Measurements from ENCODE around the gene CLPSL2. TPM values are rescaled to one million over a fixed set of nuclear protein-coding genes. Genes with fewer than 3 reads are reported as not detected.

Gene CLPSL2
- total RNA-seq, 1 donor = not detected

DNA sequence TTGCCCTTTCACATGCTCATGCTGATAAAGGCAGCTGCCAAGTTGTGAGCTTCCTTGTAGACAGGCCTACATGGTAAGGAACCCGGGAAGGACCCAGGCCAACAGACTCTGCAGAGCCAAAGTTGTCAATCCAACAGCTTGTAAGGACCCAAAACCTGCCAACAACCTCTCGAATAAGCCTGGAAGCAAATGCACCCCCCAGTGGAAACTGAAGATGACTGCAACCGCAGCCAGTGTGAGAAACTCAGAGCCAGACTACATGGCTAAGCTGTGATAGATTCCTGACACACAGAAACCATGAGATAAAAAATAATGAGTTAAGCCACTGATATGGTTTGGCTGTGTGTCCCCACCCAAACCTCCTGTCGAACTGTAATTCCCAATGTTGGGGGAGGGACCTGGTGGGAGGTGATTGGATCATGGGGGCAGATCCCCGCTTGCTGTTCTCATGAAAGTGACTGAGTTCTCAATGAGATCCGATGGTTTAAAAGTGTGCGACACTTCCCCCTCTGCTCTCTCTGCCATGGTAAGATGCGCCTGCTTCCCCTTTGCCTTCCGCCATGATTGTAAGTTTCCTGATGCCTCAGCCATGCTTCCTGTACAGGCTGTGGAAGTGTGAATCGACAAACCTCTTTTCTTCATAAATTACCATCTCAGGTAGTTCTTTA is 18.8 kb upstream of the CLPSL2 start:
- peak; percentile 32 for DNase-seq (ENCODE audit: low read depth)
- no peak overlapping the region for H3K4me3 ChIP-seq (ENCODE audit: low read depth, low read length)
- TF ChIP-seq, protein P1, sequence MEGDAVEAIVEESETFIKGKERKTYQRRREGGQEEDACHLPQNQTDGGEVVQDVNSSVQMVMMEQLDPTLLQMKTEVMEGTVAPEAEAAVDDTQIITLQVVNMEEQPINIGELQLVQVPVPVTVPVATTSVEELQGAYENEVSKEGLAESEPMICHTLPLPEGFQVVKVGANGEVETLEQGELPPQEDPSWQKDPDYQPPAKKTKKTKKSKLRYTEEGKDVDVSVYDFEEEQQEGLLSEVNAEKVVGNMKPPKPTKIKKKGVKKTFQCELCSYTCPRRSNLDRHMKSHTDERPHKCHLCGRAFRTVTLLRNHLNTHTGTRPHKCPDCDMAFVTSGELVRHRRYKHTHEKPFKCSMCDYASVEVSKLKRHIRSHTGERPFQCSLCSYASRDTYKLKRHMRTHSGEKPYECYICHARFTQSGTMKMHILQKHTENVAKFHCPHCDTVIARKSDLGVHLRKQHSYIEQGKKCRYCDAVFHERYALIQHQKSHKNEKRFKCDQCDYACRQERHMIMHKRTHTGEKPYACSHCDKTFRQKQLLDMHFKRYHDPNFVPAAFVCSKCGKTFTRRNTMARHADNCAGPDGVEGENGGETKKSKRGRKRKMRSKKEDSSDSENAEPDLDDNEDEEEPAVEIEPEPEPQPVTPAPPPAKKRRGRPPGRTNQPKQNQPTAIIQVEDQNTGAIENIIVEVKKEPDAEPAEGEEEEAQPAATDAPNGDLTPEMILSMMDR (IDR thresholded peaks at IDR 0.05; ENCODE audit: insufficient read depth, low read depth, low read length) = peak; percentile 53

DNA sequence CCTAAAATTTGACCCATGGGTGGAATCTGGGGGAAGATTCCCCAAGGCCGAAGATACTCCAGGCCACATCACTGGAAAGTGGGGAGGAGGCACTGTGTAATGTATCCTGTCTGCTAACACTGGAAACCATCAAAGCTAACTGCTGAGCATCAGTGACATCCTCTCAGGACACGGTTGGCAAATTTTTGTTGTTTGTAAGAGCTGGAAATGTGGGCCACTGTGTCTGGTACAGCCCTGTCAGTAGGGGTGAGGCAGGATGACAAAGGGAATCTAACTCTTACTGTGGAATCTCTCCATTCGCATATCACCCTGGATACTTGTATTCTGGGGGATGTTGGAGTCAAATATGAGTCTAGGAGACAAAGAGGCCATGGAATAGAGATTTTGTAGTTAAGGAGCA is 17.0 kb upstream of the CLPSL2 start:
- TF ChIP-seq, protein P1 (IDR thresholded peaks at IDR 0.05; ENCODE audit: insufficient read depth, low read depth, low read length) = no peak
- no peak for DNase-seq (ENCODE audit: low read depth)
- no peak overlapping the region for H3K4me3 ChIP-seq (ENCODE audit: low read depth, low read length)

DNA sequence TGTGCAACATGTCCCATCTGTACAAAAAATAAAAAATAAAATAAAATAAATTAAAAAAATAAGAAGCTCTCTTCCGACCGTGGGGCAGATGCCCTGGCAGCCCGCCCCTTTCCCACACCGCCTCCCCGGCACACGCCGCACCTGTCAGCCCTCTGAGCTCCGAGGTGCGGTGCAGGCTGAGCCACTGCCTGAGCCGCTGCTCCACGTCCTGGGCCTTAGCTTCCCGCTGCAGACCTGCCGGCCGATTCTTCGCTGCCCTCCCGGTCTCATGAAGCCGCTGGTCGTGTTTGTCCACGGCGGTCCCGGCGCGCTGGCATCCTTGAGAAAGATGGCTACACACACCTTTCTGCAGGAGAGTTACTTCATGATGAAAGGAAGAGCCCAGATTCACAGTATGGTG is 10.7 kb upstream of the CLPSL2 start:
- TF ChIP-seq, protein P1 (IDR thresholded peaks at IDR 0.05; ENCODE audit: insufficient read depth, low read depth, low read length) = no peak
- no peak overlapping the region for H3K4me3 ChIP-seq (ENCODE audit: low read depth, low read length)
- DNase-seq (ENCODE audit: low read depth) = no peak

DNA sequence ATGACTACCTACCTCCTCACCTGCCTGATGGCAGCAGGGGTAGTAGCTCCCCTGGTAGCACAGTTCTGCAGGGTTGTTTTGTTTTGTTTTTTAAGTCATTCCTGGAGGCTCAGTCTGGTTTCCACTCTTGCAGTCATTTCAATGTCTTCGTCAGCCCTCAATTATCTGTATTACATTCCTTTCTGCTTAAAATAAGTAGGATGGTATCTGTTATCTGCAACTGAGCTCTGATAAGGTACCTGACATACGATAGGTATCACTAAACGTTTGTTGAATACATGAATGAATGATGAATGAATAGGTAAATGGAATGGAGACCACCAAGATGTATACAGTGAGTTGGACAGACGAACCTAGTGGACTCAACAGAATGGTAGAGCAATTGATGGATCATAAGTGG is 7.2 kb upstream of the CLPSL2 start:
- no peak for DNase-seq (ENCODE audit: low read depth)

DNA sequence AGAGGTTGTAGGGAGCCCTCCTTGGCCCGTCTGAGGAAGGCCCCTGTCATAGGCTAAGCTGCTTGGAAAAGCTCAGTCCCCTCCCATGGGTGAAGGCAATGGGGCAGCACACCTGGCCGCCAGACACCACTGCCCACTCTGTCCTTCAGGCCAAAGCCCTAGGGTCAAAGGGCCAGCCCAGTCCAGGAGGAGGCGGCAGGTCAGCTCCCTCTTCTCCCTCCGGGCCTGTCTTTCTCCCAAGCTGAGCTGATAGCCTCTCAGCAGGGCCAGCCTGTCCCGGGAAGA is 5.1 kb upstream of the CLPSL2 start:
- TF ChIP-seq, protein P1 (IDR thresholded peaks at IDR 0.05; ENCODE audit: insufficient read depth, low read depth, low read length) = no peak
- DNase-seq (ENCODE audit: low read depth) = no peak

More for the DNA sequence above, 7.2 kb upstream of the CLPSL2 start:
- H3K4me3 ChIP-seq (ENCODE audit: low read depth, low read length) = no peak overlapping the region
- TF ChIP-seq, protein P1 (IDR thresholded peaks at IDR 0.05; ENCODE audit: insufficient read depth, low read depth, low read length) = no peak

DNA sequence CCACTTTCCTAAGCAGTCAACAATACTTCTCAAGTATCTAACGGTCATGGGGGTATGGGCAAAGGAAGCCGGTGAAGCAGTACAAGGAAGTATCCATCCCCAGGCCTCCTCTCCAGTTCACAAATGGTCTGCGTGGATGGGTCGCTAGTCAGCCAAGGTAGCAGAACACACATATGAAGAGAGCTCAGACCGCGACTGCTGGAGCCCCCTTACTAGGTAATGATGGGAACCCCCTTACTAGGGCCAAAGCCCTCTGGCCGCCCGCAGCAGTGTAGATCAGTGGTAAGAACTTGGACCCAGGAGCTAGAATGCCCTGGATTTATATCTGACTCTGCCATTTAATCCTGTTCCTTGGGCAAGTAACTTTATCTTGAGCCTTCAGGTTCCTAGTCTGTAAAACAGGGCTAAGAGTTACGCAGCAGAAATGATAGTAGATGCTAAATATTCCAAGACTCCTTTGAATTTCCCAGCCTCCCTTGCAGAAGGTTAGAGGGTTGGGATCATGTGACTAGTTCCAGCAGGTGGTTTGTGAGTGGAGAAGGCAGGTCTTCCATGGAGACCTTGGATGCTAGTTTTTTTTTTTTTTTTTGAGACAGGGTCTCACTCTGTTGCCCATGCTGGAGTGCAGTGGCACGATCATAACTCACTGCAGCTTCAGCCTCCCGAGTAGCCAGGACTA is 2.1 kb upstream of the CLPSL2 start:
- no peak overlapping the region for H3K4me3 ChIP-seq (ENCODE audit: low read depth, low read length)
- TF ChIP-seq, protein P1 (IDR thresholded peaks at IDR 0.05; ENCODE audit: insufficient read depth, low read depth, low read length) = no peak
- DNase-seq (ENCODE audit: low read depth) = no peak

More for the DNA sequence above, 5.1 kb upstream of the CLPSL2 start:
- H3K4me3 ChIP-seq (ENCODE audit: low read depth, low read length) = no peak overlapping the region
